Activated CD8-positive, alpha-beta memory T cell treated with anti-CD3 and anti-CD28 coated beads for 48 hours (primary cell): Measurements from ENCODE around the gene KLHL29.

Source experiments
- DNase-seq, 3 experiments: peaks; one replicate each; pipeline ENCODE4 v3.0.0-alpha.2; 2020; ENCODE audit warnings: low read depth in 2 of 3, low spot score in 2 of 3

The KLHL29 gene

GRCh38 chr2:23475036-23475435 is 90.1 kb downstream of the KLHL29 start:
- DNase-seq, result no peak

GRCh38 chr2:23475473-23475872 is 90.5 kb downstream of the KLHL29 start:
- no peak for DNase-seq

DNA sequence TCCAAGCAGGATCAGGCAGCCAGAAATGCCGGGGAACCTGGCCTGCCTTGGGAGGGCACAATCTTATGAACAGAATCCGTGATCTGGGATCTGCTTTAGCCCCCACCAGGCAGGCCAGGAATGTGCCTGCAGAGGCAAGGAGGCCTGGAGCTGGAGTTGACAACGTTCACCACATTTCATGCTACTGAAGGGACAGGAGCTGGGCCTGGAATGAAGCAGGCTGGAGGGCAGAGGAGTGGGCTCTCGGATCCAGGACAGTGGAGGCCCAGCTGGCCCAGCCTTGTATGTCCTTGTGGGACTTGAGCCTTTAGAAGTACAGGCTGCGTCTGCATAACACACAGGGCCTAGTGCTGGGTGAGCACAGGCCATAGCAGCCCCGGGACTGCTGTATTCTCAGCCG is 91.8 kb downstream of the KLHL29 start:
- no peak for DNase-seq

DNA sequence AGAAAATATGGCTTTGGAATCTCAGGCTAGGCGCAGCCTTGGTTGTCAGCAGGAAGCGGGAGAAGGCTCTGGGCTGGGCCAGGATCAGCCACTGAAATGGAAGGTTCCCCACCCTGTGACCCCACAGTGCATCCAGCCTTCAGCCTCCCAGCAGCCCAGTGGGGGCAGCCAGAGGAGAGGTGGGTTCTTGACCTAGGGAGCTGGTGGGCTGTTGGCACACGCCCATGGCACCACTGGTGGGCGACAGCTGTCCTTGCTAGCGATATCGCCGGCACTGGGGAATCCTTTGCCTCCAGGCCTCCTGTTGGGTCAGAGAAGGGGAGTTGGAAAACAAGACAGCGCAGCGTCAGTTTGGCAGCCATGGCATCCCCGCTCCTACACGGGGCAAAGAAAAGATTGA is 92.4 kb downstream of the KLHL29 start:
- DNase-seq, result no peak

DNA sequence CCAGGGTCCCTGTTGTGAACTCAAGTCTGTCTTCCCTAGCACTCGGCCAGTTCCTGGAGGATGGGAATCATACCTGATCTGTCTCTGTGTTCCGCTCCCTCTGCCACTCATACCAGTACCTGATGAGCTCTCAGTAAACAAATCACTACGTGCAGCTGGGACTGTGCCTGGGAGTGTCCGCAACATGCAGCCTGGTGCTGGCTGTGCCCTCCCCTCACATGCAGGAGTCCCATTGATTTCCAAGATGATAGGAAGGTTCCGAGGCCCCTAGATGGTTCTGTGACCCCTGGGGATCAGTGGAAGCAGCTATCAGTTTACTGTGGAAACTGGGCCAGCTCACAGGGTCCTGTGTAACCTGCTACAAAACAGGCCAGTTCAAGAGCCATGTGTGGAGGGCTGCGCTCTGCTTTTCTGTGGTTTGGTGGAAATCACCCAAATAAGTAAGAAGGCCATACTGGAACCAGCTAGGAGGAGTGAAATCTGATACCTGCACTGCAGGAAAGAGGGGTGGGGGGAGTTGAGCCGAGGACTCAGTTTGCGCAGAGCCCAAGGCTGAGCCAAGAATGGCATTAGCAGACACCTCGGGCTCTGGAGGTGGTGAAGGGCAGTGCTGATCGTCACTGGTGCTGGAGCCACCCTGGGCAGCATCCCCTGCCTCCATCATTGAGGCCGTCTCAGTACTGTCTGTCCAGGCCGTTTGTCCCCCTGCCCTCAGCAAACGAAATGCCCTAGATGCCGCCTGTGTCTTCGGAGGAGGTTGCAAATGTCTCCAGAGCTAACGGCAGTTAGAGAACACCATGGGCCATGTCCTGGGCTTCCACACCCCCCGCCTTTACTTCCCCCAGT is 93.3 kb downstream of the KLHL29 start:
- DNase-seq, result no peak

GRCh38 chr2:23478933-23479683 is 94.1 kb downstream of the KLHL29 start:
- DNase-seq, result no peak

DNA sequence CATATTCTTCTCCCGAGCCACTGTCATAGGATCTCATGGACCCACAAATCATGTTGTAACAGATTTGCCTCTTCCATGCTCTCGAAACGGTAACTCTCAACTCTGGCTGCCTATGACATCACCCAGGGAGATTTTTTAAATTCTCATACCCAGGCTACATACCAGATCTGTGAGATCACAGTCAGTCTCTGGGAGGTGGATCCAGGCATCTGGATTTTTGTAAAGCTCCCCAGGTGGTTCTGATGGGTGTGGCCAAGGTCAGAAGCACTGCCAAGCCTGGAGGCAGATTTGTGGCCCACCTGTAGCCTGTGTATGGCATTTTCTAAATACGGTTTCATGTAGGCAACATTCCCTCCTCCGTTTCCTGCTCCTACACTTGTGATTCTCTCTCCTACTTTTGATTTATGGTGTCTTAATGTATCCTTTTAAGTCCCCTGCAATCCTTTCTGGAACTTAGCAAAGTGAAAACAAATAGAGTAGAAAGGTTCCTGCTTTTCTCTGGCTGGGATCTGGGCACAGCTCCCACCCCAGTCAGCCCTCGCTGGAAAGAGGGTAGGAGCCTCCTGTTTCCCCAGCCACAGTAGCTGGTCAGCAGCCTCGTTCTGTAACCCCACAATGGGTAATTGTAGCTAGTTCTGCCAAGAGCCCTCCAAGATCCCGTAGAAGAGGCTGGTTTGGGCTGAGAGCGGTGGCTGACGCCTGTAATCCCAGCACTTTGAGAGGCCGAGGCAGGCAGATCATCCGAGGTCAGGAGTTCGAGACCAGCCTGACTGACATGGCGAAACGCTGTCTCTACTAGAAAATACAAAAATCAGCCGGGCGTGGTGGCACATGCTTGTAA is 96.2 kb downstream of the KLHL29 start:
- DNase-seq, result no peak

DNA sequence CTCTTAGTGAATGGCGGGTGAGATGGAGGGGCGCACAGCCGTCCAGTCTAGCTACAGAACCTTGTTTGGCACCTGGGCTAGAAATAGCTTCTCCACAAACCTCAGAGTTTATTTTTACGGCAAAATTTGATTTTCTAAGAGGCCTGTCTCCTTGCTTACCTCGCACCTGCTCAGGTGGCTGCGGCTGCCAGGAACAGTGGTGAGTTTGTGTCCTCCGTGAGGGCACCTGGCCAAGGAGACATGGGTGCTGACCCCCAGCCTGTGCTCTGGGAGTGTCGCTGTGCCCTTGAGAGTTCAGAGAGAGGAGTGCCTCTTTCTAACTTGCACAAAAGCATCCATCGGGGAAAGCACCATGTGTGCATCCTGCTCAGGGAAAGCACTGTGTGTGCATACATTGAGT is 97.2 kb downstream of the KLHL29 start:
- DNase-seq, result no peak

DNA sequence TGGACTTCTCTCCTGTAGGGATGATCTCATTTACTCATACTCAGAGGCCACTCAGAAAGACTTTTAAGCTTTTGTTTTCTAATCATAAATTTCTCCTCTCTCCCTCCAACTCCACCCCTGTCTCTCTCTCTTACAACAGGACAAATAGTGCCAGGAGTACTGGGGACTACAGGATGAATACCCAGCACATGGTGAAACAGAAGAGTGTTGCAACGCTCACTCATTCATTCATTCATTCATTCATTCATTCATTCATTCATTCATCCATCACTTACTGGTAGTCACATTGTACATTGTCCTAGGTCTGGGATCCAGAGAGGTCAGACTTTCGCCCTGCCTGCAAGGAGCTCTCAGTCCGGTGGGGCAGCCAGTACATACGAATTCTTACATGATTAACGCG is 97.6 kb downstream of the KLHL29 start:
- DNase-seq, result no peak

DNA sequence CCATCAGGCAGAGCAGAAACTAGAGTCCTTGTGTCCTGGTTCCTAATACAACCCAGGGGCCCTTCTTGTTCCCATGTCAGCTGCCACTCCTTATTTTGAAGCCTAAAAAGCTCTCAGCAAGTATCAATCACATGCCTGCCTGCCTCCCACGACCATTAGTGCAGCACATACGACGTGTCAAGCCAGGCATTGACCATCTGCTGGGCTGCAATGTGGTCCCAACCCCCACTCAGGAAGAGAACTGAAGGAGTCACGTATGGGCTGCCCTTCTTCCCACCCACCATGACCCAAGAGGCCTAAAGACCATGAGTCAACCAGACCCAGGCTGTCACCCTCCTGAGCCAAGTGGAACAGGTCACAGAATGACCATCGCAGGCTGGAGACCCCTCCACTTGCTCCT is 98.8 kb downstream of the KLHL29 start:
- DNase-seq, result no peak

- no peak for DNase-seq
Measured at GRCh38 chr2:23484275-23484674, 99.3 kb downstream of the KLHL29 start.

DNA sequence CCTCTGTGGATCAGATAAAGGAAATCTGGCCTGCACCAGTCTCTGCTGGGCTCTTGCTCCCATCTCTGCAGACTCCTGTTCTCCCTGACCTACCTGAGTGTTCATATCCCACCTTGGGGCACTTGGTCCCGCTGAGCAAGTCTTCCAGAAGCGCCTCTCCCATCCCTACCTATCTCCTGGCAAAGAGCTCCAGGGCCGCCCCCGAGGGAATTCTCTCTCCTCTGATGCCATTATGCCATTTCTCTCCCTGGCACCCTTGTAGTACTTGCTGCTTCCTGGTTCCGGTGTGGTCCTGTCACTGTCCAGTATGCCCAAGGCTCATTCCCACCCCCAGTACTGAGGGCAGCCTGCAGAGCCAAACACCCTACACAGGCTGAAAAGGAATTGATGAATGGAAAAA is 99.8 kb downstream of the KLHL29 start:
- no peak for DNase-seq

- no peak for DNase-seq
Measured at GRCh38 chr2:23485261-23485660, 100.3 kb downstream of the KLHL29 start.

- DNase-seq, result no peak
Measured at GRCh38 chr2:23485841-23486683, 101.1 kb downstream of the KLHL29 start.

DNA sequence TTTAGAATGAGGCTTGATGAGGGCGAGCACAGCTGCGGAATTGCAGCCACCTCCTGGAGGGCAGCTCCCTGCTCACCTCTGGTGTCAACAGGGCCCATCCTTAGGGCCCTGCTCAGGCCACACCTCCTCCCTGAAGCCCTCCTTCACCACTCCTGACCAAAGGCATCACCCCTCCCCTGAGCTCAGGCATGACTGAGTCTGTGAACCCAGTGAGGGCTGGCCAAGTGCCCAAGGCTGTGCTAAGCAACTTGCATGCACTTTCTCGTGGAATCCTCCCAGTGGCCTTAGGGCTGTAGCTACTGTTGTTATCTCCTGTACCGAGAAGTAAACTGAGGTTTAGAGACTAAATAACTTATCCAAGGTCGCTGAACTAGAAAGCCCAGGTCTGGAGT is 101.7 kb downstream of the KLHL29 start:
- no peak for DNase-seq

DNA sequence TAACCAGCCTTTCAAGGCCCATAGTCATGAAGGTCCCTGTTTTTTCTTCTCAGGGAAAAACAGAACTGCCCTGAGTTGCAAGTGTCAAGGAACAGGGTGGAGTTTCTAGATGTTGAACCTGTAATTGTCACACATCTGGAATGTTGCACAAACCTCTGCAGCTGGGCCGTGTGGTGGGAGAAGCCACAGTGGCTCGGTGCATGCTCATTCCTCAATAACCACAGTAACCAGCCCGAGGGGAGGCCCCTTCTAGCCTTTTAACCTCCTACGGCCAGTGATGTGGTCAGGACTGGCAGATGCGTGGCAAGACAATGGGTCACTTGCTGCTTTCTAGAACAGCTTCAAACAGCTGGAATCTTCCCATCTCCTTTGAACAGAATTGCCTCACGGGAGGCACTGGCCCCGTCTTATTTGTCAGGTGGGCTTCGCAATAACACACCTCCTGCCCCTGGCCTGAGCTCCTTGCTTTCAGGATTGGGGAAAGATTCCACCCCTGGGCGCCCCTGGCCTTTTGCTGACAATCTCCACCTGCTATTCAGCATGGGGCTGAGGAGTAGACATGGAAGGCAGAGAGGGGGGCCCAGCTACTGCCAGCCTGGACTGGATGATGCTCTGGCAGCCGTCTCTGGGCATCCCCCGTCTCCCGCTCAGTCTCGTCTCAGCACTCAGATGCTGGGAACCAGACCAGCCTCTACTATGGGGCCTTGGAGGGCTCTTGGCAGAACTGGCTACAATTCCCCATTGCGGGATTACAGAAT is 102.9 kb downstream of the KLHL29 start:
- no peak for DNase-seq

- no peak for DNase-seq
Measured at GRCh38 chr2:23488584-23488983, 103.6 kb downstream of the KLHL29 start.

GRCh38 chr2:23489471-23490322 is 104.7 kb downstream of the KLHL29 start:
- peak in 1 of 3 experiments; percentile 18 for DNase-seq
